GM19438 (cell line): ENCODE measurements around the gene TSNAXIP1.
A peak's percentile ranks its signal among the peaks of the same experiment; 100 is the strongest.
"Not testable (repeated sequence)": the region's sequence is repeated elsewhere in the genome, so short reads cannot be mapped to it uniquely, and the experiment has no call there.

ENCODE experiments used
- ATAC-seq: cut with Tn5 transposase; IDR thresholded peaks from one replicate; pipeline ENCODE4 v1.9.1; 2021; ENCODE audit warnings: low read depth; ENCODE audit not compliant: unreplicated experiment

The TSNAXIP1 gene

GRCh38 chr16:67833415-67834241, 26.9 kb downstream of the TSNAXIP1 start:
- ATAC-seq, result peak; percentile 95

GRCh38 chr16:67834242-67834614, 27.5 kb downstream of the TSNAXIP1 start:
- no peak for ATAC-seq

GRCh38 chr16:67837190-67837589, 30.5 kb downstream of the TSNAXIP1 start:
- not testable (repeated sequence) for ATAC-seq

- no peak for ATAC-seq
Measured at GRCh38 chr16:67837811-67838210, 31.1 kb downstream of the TSNAXIP1 start.

DNA sequence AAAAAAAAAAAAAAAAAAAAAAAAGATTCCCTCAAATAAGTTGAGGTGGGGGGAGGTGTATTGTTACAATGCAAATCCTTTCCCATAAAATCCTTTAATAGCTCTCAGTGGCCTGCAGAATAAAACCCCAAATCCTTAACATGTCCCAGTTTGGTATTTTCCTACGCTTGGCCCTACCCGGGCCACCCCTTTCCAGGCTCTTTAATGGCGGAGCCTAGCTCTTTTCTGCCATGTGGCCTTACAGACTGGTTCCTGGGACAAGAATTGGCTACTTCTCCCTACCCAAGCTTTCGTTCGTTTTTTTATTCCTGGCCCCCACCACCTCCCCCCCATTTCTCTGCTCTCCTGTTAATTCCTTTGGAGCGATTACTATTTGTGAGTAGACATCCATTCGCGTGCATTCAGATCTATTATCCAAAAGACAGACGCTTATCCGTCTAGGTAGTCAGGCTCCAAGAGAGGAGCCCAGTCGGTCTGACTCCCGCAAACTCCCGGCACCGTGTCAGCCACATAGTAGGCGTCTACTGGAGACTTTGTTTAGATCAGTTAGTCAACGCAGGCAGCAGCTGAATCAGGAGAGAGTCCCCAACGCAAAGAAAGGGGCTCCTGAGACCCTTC, 34.6 kb downstream of the TSNAXIP1 start:
- no peak for ATAC-seq

DNA sequence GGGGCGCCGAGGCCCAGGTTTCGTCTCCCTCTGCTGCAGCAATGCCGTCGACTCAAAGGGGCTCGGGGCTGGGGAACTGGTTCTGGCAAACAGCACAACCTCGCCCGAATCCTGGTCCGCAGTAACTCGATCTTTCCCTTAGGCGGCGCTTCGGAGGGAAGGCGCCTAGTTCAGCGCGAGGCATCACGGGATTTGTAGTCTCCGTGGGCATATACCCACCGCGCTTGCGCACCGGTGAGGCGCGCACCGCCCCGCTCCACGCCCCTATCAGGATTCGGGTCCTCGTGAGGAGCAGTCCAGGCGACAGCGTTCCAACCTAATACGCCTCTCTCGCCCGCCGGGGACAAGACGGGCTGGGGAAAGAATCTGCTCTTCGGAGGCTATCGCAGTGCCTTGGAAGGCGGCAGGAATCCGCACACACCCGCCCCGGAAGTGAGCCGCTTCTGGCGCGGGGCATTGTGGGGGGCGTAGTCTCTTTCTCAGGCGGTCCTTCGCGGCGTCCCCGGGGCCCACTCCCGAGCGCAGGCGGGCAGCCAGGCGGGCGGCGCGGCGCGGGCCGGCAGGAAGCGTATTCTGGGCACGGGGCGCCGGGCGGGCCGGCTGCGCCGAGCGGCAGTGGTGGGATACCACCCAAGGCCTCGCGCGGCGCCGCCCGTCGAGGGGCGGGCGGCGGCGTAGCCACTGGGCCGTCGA, 35.3 kb downstream of the TSNAXIP1 start, which contains the start of gene THAP11:
THAP11 (plus strand) TSS at position 505 of the 693 bp plus-strand sequence. CDS start 235 bp downstream, outside the sequence.
- peak; percentile 37 for ATAC-seq

DNA sequence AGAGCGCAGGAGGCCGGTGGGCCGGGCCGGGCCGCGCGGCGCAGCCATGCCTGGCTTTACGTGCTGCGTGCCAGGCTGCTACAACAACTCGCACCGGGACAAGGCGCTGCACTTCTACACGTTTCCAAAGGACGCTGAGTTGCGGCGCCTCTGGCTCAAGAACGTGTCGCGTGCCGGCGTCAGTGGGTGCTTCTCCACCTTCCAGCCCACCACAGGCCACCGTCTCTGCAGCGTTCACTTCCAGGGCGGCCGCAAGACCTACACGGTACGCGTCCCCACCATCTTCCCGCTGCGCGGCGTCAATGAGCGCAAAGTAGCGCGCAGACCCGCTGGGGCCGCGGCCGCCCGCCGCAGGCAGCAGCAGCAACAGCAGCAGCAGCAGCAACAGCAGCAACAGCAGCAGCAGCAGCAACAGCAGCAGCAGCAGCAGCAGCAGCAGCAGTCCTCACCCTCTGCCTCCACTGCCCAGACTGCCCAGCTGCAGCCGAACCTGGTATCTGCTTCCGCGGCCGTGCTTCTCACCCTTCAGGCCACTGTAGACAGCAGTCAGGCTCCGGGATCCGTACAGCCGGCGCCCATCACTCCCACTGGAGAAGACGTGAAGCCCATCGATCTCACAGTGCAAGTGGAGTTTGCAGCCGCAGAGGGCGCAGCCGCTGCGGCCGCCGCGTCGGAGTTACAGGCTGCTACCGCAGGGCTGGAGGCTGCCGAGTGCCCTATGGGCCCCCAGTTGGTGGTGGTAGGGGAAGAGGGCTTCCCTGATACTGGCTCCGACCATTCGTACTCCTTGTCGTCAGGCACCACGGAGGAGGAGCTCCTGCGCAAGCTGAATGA, 36.0 kb downstream of the TSNAXIP1 start:
- peak; percentile 13 for ATAC-seq

DNA sequence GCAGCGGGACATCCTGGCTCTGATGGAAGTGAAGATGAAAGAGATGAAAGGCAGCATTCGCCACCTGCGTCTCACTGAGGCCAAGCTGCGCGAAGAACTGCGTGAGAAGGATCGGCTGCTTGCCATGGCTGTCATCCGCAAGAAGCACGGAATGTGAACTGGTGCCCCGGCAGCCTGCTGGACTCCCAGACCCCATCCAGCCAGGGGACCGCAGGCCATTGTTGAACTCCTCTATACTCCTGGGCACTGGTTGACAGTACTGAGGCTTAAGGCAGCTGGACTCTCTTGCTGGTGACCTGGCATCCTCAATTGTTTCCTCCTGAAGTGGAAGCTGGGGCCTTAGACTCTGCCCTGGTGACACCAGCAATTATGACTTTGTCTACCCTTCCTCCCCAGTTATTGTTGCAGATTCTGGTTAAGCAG, 36.7 kb downstream of the TSNAXIP1 start:
- no peak for ATAC-seq

DNA sequence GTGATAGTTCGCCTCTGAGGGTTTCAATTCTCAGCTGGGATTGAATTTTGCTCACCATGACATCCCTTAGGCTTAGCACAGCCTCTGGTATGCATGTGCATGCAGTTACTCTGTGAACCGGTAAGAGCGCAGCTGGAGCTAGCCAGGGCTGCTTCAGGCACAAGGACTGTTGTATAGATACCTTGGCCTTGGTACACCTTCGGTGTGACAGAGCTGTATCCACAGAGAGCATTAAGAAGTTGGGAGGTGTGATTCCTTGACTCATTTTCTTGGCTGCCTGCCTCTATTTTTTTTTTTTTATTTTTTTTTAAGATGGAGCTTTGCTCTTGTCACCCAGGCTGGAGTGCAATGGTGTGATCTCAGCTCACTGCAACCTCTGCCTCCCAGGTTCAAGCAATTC, 37.8 kb downstream of the TSNAXIP1 start:
- no peak for ATAC-seq

DNA sequence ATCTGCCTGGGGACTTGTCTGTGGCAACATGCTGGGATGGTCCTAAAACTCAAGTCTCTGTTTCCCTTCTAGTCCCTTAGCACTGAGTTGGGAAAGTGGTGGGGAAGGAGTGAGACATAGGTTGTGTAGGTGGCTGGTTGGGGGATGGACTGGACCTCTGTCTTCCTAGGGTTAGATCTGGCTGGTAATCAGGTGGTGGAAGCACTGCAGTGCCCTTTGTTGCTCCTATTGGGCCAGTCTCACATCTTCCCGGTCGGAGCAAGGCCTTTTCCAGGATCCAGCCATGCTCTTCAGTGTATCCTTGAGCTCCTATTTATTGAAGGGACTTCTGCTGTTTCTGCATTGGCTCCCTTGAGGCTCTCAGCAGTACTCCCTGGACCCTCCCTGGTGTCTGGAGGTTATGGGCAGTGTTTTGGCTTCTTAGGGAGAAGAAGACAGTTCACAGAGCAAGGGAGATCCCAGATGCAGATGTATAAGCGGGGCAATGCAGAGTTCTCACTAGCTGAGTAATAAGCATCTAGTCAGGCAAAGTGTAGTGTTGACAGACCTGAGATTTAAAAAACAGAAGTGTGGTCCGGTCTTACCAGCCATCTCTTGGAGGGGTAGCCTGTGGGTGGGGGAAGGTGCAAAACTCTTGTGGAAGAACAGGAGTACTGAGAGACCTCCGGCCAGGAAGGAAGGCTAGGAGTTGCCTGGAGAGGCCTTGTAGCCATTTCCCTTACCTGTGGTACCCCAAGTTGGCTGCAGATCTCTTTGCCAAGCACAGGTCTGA, 38.8 kb downstream of the TSNAXIP1 start:
- no peak for ATAC-seq

GRCh38 chr16:67846063-67846319, 39.3 kb downstream of the TSNAXIP1 start:
- ATAC-seq, result no peak

- ATAC-seq, result peak; percentile 53
Measured at GRCh38 chr16:67846320-67847063, 39.8 kb downstream of the TSNAXIP1 start, which contains the start of gene NUTF2. TSS of gene NUTF2 (plus strand) at chr16:67846933. CDS start at chr16:67865131, 18,198 bp downstream.

GRCh38 chr16:67847064-67847861, 40.6 kb downstream of the TSNAXIP1 start, which contains the start of gene CENPT:
TSS of gene CENPT (minus strand) at chr16:67847693. CDS start at chr16:67833859, 13,834 bp downstream.
- peak; percentile 24 for ATAC-seq

GRCh38 chr16:67848118-67848517, 41.4 kb downstream of the TSNAXIP1 start:
- ATAC-seq, result no peak

DNA sequence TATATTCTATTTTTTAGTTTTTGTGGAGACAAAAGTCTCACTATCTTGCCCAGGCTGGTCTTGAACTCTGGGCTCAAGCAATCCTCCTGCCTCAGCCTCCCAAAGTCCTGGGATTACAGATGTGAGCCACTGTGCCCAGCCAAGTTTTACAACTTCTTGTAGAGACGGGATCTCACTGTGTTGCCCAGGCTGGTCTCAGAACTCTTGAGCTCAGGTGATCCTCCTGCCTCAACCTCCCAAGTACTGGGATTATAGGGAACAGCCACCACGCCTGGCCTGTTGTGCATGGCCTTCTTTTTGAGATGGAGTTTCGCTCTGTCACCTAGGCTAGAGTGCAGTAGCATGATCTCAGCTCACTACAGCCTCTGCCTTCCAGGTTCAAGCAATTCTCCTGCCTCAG, 47.0 kb downstream of the TSNAXIP1 start:
- no peak for ATAC-seq

DNA sequence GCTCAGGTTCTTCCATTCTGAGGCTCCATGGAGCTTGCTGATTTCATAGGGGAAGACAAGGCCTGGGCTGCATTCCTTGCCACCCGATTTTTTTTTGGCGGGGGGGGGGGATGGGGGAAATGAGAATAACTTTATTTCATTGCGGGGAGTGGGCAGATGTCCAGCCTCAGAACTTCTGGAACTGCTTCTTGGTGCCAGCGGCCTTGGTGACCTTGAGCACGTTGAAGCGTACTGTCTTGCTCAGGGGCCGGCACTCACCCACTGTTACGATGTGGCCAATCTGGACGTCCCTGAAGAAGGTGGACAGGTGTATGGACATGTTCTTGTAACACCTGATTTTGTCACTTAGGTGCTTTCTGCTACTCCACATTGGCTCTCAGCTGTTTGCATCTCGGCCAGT, 49.1 kb downstream of the TSNAXIP1 start:
- ATAC-seq, result no peak

DNA sequence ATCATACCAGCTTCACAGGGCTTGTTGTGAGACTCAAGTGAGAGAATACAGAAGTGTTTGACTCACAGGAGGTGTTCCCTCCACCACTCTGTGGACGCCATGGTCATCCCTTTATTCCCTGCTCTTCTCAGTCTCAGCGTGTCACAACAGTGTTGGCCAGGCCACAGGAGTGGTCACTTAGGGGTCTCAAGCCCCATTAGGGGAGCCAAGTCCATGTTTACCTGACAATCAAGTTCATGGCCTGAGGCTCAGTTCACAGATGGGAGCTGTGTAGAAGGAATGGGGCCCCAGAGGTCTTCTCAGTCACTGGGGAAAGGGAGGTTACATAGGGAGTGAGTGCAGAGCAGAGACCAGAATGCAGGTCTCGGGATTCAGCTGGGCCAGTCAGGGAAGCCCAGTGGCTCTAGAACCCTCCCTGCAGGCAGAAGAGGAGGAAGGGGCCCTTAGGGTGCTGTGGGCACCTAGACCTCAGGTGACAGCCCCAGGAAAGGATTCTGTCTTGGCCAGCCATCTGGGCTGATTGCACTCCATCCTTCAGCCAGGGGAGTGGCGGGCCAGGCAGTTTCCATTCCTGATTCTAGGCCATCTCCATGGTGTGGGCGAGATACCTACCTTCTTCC, 50.3 kb downstream of the TSNAXIP1 start:
- no peak for ATAC-seq
